ENCODE results near the gene CDC42BPA.
"Not testable (repeated sequence)": the region's sequence is repeated elsewhere in the genome, so short reads cannot be mapped to it uniquely, and the experiment has no call there.

The CDC42BPA gene

DNA sequence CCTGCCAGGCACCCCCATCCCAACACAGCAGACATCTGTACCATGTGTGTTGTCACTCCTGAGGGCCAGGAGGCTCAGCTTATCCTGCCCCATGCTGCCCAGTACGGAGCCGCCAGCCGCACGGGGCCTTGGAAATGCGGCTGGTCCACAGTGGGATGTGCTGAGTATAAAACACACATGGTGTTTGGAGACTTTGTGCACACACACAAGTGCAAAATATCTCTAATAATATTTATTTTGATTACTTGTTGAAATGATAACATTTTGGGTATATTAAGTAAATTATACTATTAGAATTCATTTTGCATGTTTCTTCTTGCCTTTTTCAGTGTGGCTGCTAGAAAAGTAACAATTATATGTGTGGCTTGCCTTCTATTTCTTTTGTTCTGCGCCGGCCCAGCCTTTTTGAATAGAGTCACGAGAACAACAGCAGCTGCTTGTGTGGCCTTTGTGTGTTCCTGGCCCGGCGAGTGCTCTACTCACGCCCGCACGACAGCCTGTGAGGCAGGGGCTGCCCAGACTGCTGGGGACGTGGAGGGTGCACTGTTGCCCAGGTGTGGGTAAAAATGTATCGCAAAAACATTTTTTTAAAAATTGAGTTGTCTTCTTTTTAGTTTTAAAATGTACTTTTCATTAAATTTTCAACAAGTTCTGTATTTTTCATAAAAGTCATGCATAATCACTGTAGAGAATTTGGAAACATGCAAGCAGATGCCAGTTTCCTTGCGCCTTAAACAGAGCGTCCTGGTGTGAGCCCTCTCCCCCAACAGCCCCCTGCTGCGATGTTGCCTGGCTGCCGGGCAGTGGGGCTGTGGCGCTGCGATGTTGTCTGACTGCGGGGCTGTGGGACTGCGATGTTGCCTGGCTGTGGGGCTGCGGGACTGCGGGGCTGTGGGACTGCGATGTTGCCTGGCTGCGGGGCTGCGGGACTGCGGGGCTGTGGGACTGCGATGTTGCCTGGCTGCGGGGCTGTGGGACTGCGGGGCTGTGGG, 342.7 kb downstream of the CDC42BPA start:
- DNase-seq: no peak

- no peak for DNase-seq
Observed at GRCh38 chr1:226974544-226975258, 343.6 kb downstream of the CDC42BPA start.

- DNase-seq: no peak
Observed at GRCh38 chr1:226973898-226974543, 344.3 kb downstream of the CDC42BPA start.

DNA sequence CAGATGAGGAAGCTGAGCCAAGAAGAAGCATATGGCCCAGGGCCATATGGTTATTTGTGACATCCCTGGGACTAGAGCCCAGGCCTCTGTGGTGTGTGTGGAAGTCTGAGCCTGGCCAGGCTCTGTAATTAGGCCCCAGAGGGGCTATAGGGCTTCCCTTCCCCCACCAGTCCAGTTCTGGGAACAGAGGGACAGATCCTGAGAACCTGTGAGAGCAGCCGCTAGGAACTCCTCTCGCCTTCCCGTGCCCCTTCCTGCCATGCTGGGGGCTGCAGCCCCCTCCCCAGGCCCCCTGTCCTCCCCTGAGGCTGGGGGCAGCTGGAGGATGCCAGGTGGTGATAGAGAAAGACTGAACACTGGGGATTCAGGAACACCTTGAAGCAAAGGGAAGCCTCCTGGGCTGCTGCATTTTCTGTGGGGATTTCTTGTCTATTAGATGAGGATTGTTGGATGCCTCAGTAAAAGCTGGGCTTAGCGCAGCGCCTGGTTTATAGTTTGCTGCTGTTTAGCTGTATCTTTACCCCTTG, 344.9 kb downstream of the CDC42BPA start:
- no peak for DNase-seq

DNA sequence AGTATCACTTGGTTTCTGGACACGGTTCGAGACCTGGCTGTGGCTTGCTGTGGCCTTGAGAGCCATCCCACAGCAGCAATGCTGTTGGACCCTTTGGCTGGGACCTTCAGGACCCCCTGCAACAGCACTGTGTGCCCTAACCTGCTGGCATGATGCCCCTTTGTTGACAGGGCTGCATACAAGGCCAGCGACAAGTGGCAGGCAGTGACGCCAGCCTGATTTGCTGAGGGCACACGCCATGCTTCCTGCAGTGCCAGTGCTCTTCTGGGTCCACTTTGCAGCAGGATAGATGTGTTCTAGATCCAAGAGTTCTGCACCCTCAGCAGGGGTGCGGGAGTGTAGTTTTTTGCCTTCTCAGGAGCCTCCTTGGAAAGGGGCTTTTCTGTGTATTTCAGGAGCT, 345.4 kb downstream of the CDC42BPA start:
- no peak for DNase-seq

- DNase-seq: no peak
Observed at GRCh38 chr1:226971765-226972164, 346.5 kb downstream of the CDC42BPA start.

DNA sequence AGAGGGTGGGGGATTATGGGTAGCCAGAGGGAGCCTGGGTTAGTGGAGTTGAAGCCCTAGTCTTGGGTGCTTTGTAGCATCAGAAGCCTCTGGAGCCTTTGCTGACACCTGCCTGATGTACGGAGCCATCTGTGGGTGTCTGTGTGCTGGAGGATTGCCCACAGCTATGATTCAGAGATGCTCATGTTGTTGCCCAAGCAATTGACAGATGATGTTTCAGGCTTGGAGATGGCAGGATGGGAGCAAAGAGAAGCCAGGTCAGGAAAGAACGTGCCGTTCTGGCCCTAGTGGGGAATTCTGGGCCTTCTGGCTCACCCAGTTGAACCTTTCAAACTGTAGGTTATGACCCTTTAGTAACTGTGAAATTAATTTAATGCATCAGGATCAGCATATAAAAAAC, 350.6 kb downstream of the CDC42BPA start:
- no peak for DNase-seq

DNA sequence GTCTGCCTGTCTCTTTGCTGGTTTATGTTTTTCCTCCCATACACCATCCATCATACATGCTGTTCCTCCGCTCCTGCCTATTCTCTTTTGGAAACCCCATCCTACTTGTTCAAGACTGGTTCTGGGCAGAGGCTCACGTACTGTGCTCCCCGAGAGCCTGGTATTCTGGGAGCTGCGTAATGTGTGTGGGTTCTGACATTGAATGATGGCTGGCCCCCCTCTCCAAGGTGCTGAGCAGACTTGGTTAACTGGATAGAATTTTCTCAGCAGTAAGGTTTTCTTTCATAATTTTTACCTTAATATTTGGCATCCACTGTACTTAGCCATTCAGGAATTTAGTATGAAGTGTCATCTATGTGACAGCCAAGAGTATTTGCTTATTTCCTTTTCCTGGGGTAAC, 351.6 kb downstream of the CDC42BPA start:
- DNase-seq: no peak

- no peak for DNase-seq
Observed at GRCh38 chr1:226965581-226966440, 352.5 kb downstream of the CDC42BPA start.

- no peak for DNase-seq
Observed at GRCh38 chr1:226964611-226965486, 353.4 kb downstream of the CDC42BPA start.

DNA sequence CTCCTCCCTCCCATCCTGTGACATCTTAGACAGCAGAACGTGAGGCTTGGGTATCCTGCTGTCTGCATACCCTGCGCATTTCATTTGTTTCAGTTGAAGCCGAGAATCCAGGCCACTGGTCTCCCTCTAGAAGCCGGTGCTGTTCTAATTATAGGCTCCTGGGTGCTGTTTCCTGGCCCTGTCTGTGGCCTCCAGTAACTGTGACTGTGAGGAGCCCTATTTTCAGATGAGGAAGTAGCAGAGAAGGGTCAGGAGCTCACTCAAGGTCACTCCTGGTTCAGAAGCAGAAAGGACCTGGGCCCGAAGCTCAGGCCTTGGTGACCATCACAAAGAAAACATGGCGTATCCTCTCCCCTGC, 354.2 kb downstream of the CDC42BPA start:
- DNase-seq: no peak

DNA sequence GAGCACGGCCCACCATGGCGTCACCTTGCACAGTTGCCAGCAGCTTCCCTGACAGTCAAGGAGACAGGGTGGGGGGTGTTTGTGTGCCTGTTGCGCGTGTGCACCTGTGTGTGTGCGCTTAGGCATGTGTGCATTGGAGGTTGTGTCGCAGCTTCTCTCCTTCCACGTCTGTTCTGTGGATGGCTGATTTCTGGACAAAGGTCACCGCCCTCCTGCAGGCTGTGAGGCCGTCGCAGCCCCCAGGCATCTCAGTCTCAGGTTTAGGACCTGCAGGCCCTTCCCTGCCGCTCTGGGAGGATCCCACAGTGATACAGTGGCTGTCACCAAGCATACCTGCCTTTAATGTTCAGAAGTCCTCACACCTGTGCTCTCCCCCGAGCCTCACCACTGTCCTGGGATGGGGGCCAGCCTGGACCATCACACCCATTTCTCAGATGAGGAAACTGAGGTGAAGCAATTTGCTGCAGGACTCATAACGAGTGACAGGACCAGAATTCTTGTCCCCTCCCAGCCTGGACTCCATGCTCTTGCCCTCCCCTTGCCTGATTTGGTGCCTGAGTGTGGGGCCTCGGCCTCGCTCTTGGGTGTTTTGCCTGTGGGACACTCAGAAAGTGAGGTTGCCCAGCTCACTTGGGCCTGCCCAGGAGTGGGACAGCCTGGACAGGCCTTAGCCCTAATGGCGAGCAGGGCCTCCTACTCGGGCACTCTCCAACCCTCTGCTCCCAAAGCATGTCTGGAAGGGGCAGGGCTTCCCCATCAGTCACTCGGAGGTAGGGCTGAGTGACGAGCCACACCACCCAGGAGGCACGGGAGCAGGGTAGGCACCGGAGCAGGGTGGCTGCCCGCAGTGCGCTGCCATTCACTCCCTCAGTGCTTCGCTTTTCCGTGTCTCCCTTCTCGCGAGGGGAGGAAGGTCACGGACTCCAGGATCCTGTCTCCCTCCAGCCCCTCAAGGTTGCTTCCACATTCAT, 355.6 kb downstream of the CDC42BPA start:
- no peak for DNase-seq

GRCh38 chr1:226960944-226961765, 357.1 kb downstream of the CDC42BPA start:
- no peak for DNase-seq

DNA sequence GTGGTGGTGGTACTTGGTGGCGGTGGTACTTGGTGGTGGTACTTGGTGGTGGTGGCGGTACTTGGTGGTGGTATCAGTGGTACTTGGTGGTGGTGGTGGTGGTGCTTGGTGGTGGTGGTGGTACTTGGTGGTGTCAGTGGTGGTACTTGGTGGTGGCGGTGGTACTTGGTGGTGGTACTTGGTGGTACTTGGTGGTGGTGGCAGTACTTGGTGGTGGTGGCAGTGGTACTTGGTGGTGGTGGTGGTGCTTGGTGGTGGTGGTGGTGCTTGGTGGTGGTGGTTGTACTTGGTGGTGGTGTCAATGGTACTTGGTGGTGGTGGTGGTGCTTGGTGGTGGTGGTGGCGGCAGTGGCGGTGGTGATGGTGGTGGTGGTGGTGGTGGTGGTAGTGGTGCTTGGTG, 358.0 kb downstream of the CDC42BPA start:
- DNase-seq: no peak

- no peak for DNase-seq
Observed at GRCh38 chr1:226958300-226958699, 360.0 kb downstream of the CDC42BPA start.

GRCh38 chr1:226957714-226958113, 360.6 kb downstream of the CDC42BPA start:
- DNase-seq: no peak

DNA sequence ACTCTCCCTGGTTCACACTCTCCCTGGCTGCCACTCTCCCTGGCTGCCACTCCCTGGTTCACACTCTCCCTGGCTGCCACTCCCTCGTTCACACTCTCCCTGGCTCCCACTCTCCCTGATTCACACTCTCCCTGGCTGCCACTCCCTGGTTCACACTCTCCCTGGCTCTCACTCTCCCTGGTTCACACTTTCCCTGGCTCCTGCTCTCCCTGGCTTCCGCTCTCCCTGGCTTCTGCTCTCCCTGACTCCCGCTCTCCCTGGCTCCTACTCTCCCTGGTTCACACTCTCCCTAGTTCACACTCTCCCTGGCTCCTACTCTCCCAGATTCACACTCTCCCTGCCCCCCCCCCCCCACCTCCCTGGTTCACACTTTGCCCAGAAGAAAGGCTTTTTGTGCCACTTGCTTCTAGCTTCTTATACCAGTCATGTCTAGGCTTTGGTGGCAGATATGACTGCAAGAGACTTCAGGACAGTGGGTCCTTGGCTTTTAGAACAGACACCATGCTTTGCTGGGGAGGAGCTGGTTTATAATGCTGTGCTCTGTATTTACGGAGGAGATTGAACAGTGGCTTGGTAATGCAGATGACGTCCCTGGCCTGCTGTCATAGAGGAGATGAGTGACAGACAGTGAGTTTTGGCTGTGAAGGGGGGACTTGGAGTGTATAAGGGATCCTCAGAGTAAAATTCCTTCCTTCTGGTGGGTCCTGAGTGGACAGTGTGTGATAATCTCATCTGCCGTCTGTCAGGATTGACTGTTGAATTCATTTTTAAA, 361.2 kb downstream of the CDC42BPA start:
- no peak for DNase-seq

DNA sequence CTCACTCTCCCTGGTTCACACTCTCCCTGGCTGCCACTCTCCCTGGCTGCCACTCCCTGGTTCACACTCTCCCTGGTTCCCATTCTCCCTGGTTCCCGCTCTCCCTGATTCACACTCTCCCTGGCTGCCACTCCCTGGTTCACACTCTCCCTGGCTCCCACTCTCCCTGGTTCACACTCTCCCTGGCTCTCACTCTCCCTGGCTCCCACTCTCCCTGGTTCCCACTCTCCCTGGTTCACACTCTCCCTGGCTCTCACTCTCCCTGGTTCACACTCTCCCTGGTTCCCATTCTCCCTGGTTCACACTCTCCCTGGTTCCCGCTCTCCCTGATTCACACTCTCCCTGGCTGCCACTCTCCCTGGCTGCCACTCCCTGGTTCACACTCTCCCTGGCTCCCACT, 362.4 kb downstream of the CDC42BPA start:
- DNase-seq: not testable (repeated sequence)

All from hematopoietic multipotent progenitor cell treated with erythropoietin and hydrocortisone succinate and interleukin-3 and kit ligand, for 4 days (in vitro differentiated cells).